D721Med (cell line): ENCODE data around the gene ARFRP1.

ENCODE experiments used
- DNase-seq: peaks from one replicate; pipeline ENCODE4 v3.0.0; 2011; ENCODE audit warnings: low spot score; ENCODE audit not compliant: insufficient read length
- FAIRE-seq: peaks from 2 replicates; lab custom pipeline; 2011; peaks lifted over from hg19 to GRCh38; lab: Jason Lieb, UNC
- TF ChIP-seq, protein P1 (sequence below): IDR thresholded peaks from 2 replicates; pipeline ENCODE4 v1.5.1; 2012; ENCODE audit warnings: mild to moderate bottlenecking, control low read depth; ENCODE audit not compliant: insufficient read depth; ENCODE audit errors: missing control alignments

ARFRP1 gene

DNA sequence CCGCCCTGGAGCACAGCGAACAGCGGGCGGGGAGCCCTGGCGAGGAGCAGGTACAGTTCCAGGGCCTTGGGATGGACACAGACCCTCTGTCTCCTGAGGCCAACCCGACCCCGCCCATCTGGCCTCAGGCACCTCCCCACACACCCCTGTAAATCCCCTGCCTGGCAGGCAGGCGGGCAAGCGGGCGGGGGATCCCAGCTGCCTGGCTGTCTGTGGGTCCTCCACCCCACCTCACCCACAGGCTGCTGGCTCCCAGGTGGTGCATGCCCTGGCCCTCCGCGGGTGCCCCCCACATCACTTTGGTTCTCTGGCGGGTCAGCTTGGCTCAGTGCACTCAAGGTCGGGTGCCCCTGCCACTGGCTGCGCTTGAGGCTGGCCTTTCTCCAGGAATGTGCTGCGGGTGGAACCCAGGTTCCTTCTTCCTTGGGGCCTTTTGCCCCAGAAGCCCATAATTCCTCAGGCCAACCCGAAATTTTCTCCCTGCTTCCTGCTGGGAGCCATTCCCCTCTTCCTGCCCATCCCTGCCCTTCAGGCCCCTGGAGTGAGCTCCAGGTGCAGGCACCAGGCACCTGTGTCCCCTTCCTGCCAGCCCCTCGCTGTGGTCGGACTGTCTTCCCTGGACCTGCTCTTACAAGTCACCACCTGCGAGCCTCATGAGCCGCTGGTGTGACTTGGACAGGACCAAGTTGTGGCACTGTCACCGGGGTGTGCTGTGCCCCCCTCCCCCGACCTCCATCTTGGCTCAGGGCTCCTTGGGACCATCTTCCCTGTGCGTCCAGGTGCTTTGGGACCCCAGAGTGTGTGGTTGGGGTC lies 16.7 kb downstream of the ARFRP1 start:
- TF ChIP-seq, protein P1, sequence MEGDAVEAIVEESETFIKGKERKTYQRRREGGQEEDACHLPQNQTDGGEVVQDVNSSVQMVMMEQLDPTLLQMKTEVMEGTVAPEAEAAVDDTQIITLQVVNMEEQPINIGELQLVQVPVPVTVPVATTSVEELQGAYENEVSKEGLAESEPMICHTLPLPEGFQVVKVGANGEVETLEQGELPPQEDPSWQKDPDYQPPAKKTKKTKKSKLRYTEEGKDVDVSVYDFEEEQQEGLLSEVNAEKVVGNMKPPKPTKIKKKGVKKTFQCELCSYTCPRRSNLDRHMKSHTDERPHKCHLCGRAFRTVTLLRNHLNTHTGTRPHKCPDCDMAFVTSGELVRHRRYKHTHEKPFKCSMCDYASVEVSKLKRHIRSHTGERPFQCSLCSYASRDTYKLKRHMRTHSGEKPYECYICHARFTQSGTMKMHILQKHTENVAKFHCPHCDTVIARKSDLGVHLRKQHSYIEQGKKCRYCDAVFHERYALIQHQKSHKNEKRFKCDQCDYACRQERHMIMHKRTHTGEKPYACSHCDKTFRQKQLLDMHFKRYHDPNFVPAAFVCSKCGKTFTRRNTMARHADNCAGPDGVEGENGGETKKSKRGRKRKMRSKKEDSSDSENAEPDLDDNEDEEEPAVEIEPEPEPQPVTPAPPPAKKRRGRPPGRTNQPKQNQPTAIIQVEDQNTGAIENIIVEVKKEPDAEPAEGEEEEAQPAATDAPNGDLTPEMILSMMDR = no peak
- FAIRE-seq (no peak), DNase-seq (no peak)

DNA sequence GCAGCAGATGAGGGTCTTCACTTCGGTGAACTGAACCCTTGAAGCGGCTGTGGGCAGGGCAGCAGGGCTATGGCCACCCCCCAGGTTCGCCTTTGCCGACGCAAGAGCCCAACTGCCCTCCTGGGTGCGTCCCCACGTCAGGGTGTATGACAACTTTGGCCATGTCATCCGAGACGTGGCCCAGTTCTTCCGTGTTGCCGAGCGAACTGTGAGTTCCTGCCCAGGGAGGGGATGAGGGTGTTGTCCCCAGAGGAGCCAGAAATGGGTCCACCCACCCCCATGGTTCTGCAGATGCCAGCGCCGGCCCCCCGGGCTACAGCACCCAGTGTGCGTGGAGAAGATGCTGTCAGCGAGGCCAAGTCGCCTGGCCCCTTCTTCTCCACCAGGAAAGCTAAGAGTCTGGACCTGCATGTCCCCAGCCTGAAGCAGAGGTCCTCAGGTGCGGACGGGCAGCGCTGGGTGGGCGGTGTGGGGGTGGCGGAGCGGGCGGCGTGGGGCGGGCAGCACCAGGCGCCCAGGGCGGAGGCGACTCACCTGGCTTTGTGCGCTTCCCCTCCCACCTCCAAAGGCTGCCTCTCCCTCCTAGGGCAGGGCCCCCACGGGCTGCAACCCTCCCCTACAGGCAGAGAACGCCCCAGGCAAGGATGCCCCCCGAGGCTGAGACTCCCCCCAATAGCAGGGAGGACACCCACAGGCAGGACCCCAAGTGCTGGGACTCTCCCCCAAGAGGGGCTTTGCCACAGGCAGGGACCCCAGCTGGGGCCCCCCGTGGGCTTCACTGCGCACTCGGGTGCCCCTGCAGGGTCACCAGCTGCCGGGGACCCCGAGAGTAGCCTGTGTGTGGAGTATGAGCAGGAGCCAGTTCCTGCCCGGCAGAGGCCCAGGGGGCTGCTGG lies 17.5 kb downstream of the ARFRP1 start:
- FAIRE-seq (no peak), DNase-seq (no peak)
- TF ChIP-seq, protein P1 = no peak

GRCh38 chr20:63689046-63690002 lies 18.5 kb downstream of the ARFRP1 start:
- FAIRE-seq (no peak), DNase-seq (no peak)
- TF ChIP-seq, protein P1 = no peak

DNA sequence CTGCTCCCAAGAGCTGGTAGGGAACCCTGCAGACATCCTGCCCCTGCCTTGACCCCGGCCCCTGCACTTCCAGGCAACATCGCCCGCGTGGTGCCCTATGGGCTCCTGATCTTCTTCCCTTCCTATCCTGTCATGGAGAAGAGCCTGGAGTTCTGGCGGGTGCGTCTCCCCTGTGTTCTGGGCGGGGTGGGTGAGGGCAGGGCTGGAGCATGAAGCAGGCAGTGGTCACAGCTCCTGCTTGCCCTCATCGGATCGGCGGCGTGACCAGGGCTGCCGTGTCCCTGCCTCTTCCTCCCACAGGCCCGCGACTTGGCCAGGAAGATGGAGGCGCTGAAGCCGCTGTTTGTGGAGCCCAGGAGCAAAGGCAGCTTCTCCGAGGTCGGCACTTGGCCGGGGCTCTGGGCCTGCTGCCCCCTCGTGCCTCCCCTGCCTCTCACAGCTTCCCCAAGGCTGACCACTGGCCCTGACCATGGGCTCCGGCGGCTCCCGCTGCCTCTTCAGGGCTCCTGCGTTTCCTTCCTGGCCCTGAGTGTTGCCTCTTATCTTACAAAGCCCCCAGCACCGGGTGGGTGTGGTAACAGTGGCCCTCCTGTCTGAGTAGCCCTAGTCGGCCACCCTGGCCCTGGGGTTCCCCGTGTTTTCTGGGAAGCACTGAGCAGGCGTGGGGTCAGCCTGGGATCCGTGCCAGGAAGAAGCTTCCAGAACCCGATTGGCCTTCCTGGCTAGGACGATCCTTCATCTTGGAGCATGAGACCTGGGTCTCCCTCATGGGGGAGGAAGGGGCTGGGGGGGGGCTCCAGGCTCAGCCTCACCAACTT lies 19.3 kb downstream of the ARFRP1 start:
- FAIRE-seq (no peak), DNase-seq (no peak)
- TF ChIP-seq, protein P1 = no peak

- FAIRE-seq (no peak), DNase-seq (no peak)
- TF ChIP-seq, protein P1 = no peak
These were observed 20.2 kb downstream of the ARFRP1 start for GRCh38 chr20:63687419-63688178.
